IMR-90 (cell line): ENCODE measurements around the gene SH2D1B. TPM values are rescaled to one million over a fixed set of nuclear protein-coding genes. Genes with fewer than 3 reads are reported as not detected.

ENCODE experiments used
- ATAC-seq: fragments of 200-7000 bp; cut with Tn5 transposase; 2 replicates; pipeline ENCODE4 v1.9.1; 2020; ENCODE audit warnings: low read depth, mild to moderate bottlenecking, moderate library complexity
- BruUV-seq: library from RNA; stranded (reverse); fragments of 400-500 nt; replicated peaks from 2 replicates; lab custom pipeline; 2021; lab: Mats Ljungman, UMichigan
- CTCF ChIA-PET: fragments of 300-600 bp; formaldehyde crosslinking; extraction: SDS; loops from one replicate; lab custom pipeline; 2021; ENCODE audit warnings: antibody characterized with exemption; lab: Yijun Ruan, JAX
- POLR2A ChIA-PET: fragments of 300-600 bp; sonication (Branson Sonifier 250); formaldehyde crosslinking; loops from one replicate; lab custom pipeline; 2022; ENCODE audit warnings: antibody characterized with exemption; ENCODE audit not compliant: unreplicated experiment; lab: Charles Lee
- DNase-seq: peaks from one replicate; pipeline ENCODE4 v3.0.0; 2013
- H2AFZ ChIP-seq: replicated peaks from 2 replicates; pipeline ENCODE3; 2013; ENCODE audit warnings: low read length, mild to moderate bottlenecking; ENCODE audit not compliant: poor library complexity
- H2AK5ac ChIP-seq: 2 replicates; pipeline ENCODE4 v1.6.1; 2013; ENCODE audit warnings: low read depth, low read length, inconsistent platforms
- H2AK9ac ChIP-seq: replicated peaks from 2 replicates; pipeline ENCODE3; 2013; ENCODE audit warnings: mild to moderate bottlenecking, low read depth, low read length, moderate library complexity; ENCODE audit not compliant: poor library complexity
- H2BK120ac ChIP-seq: 2 replicates; pipeline ENCODE4 v1.6.1; 2013; ENCODE audit warnings: low read depth, low read length, inconsistent platforms
- H2BK15ac ChIP-seq: 3 replicates; pipeline ENCODE4 v1.6.1; 2013; ENCODE audit warnings: low read depth, low read length, inconsistent platforms
- H2BK20ac ChIP-seq: 2 replicates; pipeline ENCODE4 v1.6.1; 2013; ENCODE audit warnings: low read depth, mild to moderate bottlenecking, inconsistent platforms, low read length, moderate library complexity
- H2BK5ac ChIP-seq: 2 replicates; pipeline ENCODE4 v1.6.1; 2013; ENCODE audit warnings: mild to moderate bottlenecking, low read depth, low read length, inconsistent platforms; ENCODE audit not compliant: poor library complexity, severe bottlenecking
- H3K14ac ChIP-seq: replicated peaks from 2 replicates; pipeline ENCODE4 v1.6.1; 2013; ENCODE audit warnings: low read depth, low read length, inconsistent platforms
- H3K18ac ChIP-seq: 2 replicates; pipeline ENCODE4 v1.6.1; 2013; ENCODE audit warnings: low read depth, low read length, control low read depth
- H3K23ac ChIP-seq: 2 replicates; pipeline ENCODE4 v1.6.1; 2013; ENCODE audit warnings: low read depth, low read length, inconsistent platforms
- H3K27ac ChIP-seq: 2 replicates; pipeline ENCODE4 v1.5.1; 2013; ENCODE audit warnings: mild to moderate bottlenecking, control low read depth, low read length; ENCODE audit not compliant: insufficient read depth
- H3K27me3 ChIP-seq: 2 replicates; pipeline ENCODE4 v1.6.1; 2013; ENCODE audit warnings: low read length; ENCODE audit not compliant: control insufficient read depth, insufficient read depth
- H3K36me3 ChIP-seq: 2 replicates; pipeline ENCODE4 v1.6.1; 2013; ENCODE audit warnings: low read length, mixed read lengths; ENCODE audit not compliant: control insufficient read depth, insufficient read depth
- H3K4ac ChIP-seq: 2 replicates; pipeline ENCODE4 v1.6.1; 2013; ENCODE audit warnings: low read depth, low read length, inconsistent platforms
- H3K4me1 ChIP-seq: 2 replicates; pipeline ENCODE4 v1.6.1; 2013; ENCODE audit warnings: low read length, mixed read lengths; ENCODE audit not compliant: control insufficient read depth, insufficient read depth
- H3K4me2 ChIP-seq: 2 replicates; pipeline ENCODE4 v1.6.1; 2013; ENCODE audit warnings: low read depth, mild to moderate bottlenecking, control low read depth, low read length, moderate library complexity
- H3K4me3 ChIP-seq: 2 replicates; pipeline ENCODE4 v1.5.1; 2013; ENCODE audit warnings: low read depth, mild to moderate bottlenecking, control low read depth, low read length, moderate library complexity; ENCODE audit not compliant: insufficient read depth
- H3K56ac ChIP-seq: 2 replicates; pipeline ENCODE4 v1.6.1; 2013; ENCODE audit warnings: low read length, inconsistent platforms; ENCODE audit not compliant: insufficient read depth; ENCODE audit errors: extremely low read depth
- H3K79me1 ChIP-seq, 2 experiments: 2 replicates each; pipeline ENCODE4 v1.6.1; 2013; ENCODE audit warnings: low read length in 2 of 2, inconsistent platforms in 1 of 2, low read depth in 1 of 2
- H3K9ac ChIP-seq: 2 replicates; pipeline ENCODE4 v1.6.1; 2013; ENCODE audit warnings: low read depth, low read length, control low read depth
- H3K9me1 ChIP-seq: 2 replicates; pipeline ENCODE4 v1.6.1; 2013; ENCODE audit warnings: low read length, inconsistent platforms; ENCODE audit not compliant: insufficient read depth
- H3K9me3 ChIP-seq: 2 replicates; pipeline ENCODE4 v1.6.1; 2013; ENCODE audit warnings: low read length; ENCODE audit not compliant: control insufficient read depth, insufficient read depth
- H4K20me1 ChIP-seq: 2 replicates; pipeline ENCODE4 v1.6.1; 2013; ENCODE audit warnings: low read length, inconsistent platforms; ENCODE audit not compliant: insufficient read depth
- H4K5ac ChIP-seq: 2 replicates; pipeline ENCODE4 v1.6.1; 2013; ENCODE audit warnings: mild to moderate bottlenecking, low read depth, low read length, control low read depth
- H4K8ac ChIP-seq, 2 experiments: 2 replicates each; pipeline ENCODE4 v1.6.1; 2013; ENCODE audit warnings: low read depth in 2 of 2, low read length in 2 of 2, control low read depth in 1 of 2, inconsistent platforms in 1 of 2
- H4K91ac ChIP-seq: 2 replicates; pipeline ENCODE4 v1.6.1; 2013; ENCODE audit warnings: low read depth, low read length, inconsistent platforms; ENCODE audit not compliant: insufficient read depth
- BHLHE40 ChIP-seq: fragments of 150-350 bp; IDR thresholded peaks from 2 replicates; pipeline ENCODE4 v1.6.1; 2016; ENCODE audit warnings: mild to moderate bottlenecking, low read depth, low read length
- CTCF ChIP-seq: conservative IDR thresholded peaks from 2 replicates; pipeline ENCODE4 v1.5.1; 2012; ENCODE audit warnings: mild to moderate bottlenecking, low read depth, low read length, improper control_type of control experiment
- FOS ChIP-seq: fragments of 150-350 bp; IDR thresholded peaks from 2 replicates; pipeline ENCODE4 v1.6.1; 2016; ENCODE audit warnings: low read depth, low read length
- POLR2A ChIP-seq: IDR thresholded peaks from 2 replicates; pipeline ENCODE4 v1.6.1; 2012; ENCODE audit warnings: mild to moderate bottlenecking, low read depth, low read length
- SMC3 ChIP-seq: fragments of 150-350 bp; IDR thresholded peaks from 2 replicates; pipeline ENCODE4 v1.6.1; 2016; ENCODE audit warnings: low read depth, mild to moderate bottlenecking, antibody characterized with exemption, low read length, moderate library complexity
- WGBS, 2 experiments: methylation state at CpG; one replicate each; pipeline versions ENCODE4 v1.1.5 to v1.1.7; 2013; ENCODE audit warnings: missing lambda C conversion rate in 2 of 2; ENCODE audit not compliant: insufficient read length in 1 of 2; ENCODE audit errors: extremely low coverage in 2 of 2; 5-methylcytosine and 5-hydroxymethylcytosine counted together
- dilution Hi-C: fragments of 300-500 bp; cut with HindIII; formaldehyde crosslinking; loops from one replicate; pipeline ENCODE4 v1.14.3; 2018; ENCODE audit warnings: low sequenced_read_pairs; ENCODE audit not compliant: unreplicated experiment
- in situ Hi-C: fragments of 300-500 bp; cut with MboI; formaldehyde crosslinking; loops from 3 replicates; pipeline ENCODE4 v1.14.3; 2019; ENCODE audit warnings: low sequenced_read_pairs, inconsistent platforms, mixed read lengths
- intact Hi-C: fragments of 100-400 bp; cut with micrococcal nuclease; formaldehyde crosslinking; loops from 2 replicates; pipeline ENCODE4 v1.10.0; 2022
- polyA plus RNA-seq, 3 experiments: library from polyadenylated mRNA; depleted of rRNA; stranded (reverse); fragments of >200 nt; gene quantifications; 2 replicates each; pipeline ENCODE4 v1.2.3, GENCODE V29; 2012; ENCODE audit warnings: low replicate concordance in 1 of 3
- total RNA-seq: library from RNA; depleted of rRNA; stranded (reverse); fragments of >200 nt; gene quantifications from 2 replicates; pipeline ENCODE4 v1.2.3, GENCODE V29; 2012

Gene SH2D1B
- total and polyA plus RNA-seq, 2 of the 4 experiments (the other 2 are of a cell fraction) = 0.03 to 0.18 TPM

- Histone ChIP-seq H3K56ac (no peak overlapping the region), H2AK5ac (no peak overlapping the region), H3K9me3 (no peaks in the 10 kb centered on the region), H4K91ac (no peak overlapping the region), H3K23ac (no peak overlapping the region), H3K36me3 (no peaks in the 10 kb centered on the region), H3K4ac (no peak overlapping the region), H4K8ac (no peak overlapping the region), H2AFZ (no peak overlapping the region), H3K27me3 (peaks cover 16% of the 10 kb centered on the region), H3K18ac (no peak overlapping the region), H3K14ac (no peak overlapping the region), H3K4me3 (no peak overlapping the region), H2BK120ac (no peak overlapping the region), H3K4me1 (no peaks in the 10 kb centered on the region), H3K9ac (no peak overlapping the region), H2BK15ac (no peak overlapping the region), H3K9me1 (no peaks in the 10 kb centered on the region), H4K5ac (no peak overlapping the region), H3K79me1 (no peaks in the 10 kb centered on the region), H3K27ac (no peak overlapping the region), H2BK20ac (no peak overlapping the region), H2AK9ac (no peak overlapping the region), H3K4me2 (no peak overlapping the region), H2BK5ac (no peak overlapping the region), H4K20me1 (no peaks in the 10 kb centered on the region)
- DNase-seq = no peak
- POLR2A ChIA-PET = no interaction called here
- dilution Hi-C loops (no loop called here), intact Hi-C loops (no loop called here), in situ Hi-C loops (loop anchor here (25.0 kb wide), 1 partner anchor 588 kb away; no protein-coding TSS in a partner anchor)
- TF ChIP-seq BHLHE40 (no peak), SMC3 (no peak), POLR2A (no peak), FOS (no peak), CTCF (no peak)
- BruUV-seq = no TSS peak
- no peak for ATAC-seq
- CTCF ChIA-PET = no interaction called here
- WGBS, 2 experiments = 100% methylated on average over 1 of the region's 8 CpGs; no CpG with 5 or more reads in 1 of the 2 experiments
These were observed 36.5 kb downstream of the SH2D1B start for GRCh38 chr1:162375463-162375862.
